ENCODE measurements around the gene FUT2. TPM values are rescaled to one million over a fixed set of nuclear protein-coding genes. Genes with fewer than 3 reads are reported as not detected.

FUT2 gene
- polyA plus RNA-seq, 3 donors, result not detected

DNA sequence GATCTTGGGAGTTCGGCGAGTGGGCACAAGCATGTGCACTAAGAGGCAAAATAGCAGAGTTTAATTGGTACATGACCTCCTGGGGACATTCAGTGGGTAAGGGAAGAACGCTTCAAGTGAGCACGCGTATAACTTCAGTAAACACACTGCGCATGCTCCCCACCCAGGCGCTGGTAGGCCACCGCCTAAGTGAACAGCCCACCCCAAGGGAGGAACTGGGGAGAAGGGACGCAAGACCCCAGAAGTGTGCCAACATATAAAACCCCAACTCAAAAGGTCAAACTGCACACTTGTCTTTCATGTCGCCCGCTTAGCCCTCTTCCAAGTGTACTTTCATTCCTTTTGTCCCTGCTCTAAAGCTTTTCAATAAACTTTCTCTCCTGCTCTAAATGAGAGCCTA, 12.4 kb upstream of the FUT2 start:
- Histone ChIP-seq H3K27me3 (ENCODE audit: control insufficient read depth in 2 of 2, insufficient read depth in 2 of 2, low read length in 2 of 2) (no peaks in the 10 kb centered on the region), H3K4me1 (ENCODE audit: control insufficient read depth in 1 of 2, insufficient read depth in 2 of 2, low read length in 2 of 2) (no peaks in the 10 kb centered on the region), H4K20me1 (ENCODE audit: insufficient read depth, low read length) (no peaks in the 10 kb centered on the region), H3K4me3 (replicated peaks in 1 of 3; ENCODE audit: low read depth in 2 of 3, low read length in 3 of 3) (peak overlapping the region in 1 of 3 experiments; percentile 26), H3K79me2 (ENCODE audit: insufficient read depth, low read length) (no peaks in the 10 kb centered on the region), H3K4me2 (replicated peaks; ENCODE audit: extremely low read depth, low read length, poor library complexity, severe bottlenecking) (no peak overlapping the region), H2AFZ (ENCODE audit: insufficient read depth, low read depth, low read length, poor library complexity, severe bottlenecking) (peak overlapping the region; percentile 56), H3K27ac (ENCODE audit: low read depth in 1 of 2, low read length in 2 of 2) (no peak overlapping the region), H3K9me3 (replicated peaks in 1 of 2; ENCODE audit: control insufficient read depth in 1 of 2, insufficient read depth in 1 of 2, low read length in 2 of 2) (no peaks in the 10 kb centered on the region), H3K36me3 (replicated peaks in 1 of 2; ENCODE audit: control insufficient read depth in 1 of 2, insufficient read depth in 2 of 2, low read length in 2 of 2) (no peaks in the 10 kb centered on the region), H3K9ac (ENCODE audit: insufficient read depth, low read length, poor library complexity, severe bottlenecking) (no peak overlapping the region)
- peaks cover 0 to 3% (median 0%) of the 10 kb centered on the region in 7 donors for H3K9me3 Mint-ChIP-seq
- DNase-seq, result peak in 2 of 3 donors; percentile 7 to 30
- no peaks in the 10 kb centered on the region for H3K36me3 Mint-ChIP-seq
- no peak for TF ChIP-seq CTCF (IDR thresholded peaks at IDR 0.05)
- H3K27me3 Mint-ChIP-seq (ENCODE audit: low read depth in 3 of 3), result peaks cover 3 to 9% (median 7%) of the 10 kb centered on the region in 3 donors
- peak overlapping the region in 1 of 7 donors; percentile 35 for H3K27ac Mint-ChIP-seq
- H3K4me3 Mint-ChIP-seq, result peak overlapping the region; percentile 40 to 48
- intact Hi-C loops (cut with micrococcal nuclease), result no loop called here
- WGBS (ENCODE audit: insufficient coverage), result 77% methylated on average over 6 of the region's 11 CpGs
- H3K4me1 Mint-ChIP-seq, result peaks cover 13% of the 10 kb centered on the region

GRCh38 chr19:48685583-48685982, 10.2 kb upstream of the FUT2 start:
- Histone ChIP-seq H3K4me3 (replicated peaks in 1 of 3; ENCODE audit: low read depth in 2 of 3, low read length in 3 of 3) (no peak overlapping the region), H3K4me1 (ENCODE audit: control insufficient read depth in 1 of 2, insufficient read depth in 2 of 2, low read length in 2 of 2) (no peaks in the 10 kb centered on the region), H3K9ac (ENCODE audit: insufficient read depth, low read length, poor library complexity, severe bottlenecking) (no peak overlapping the region), H3K27me3 (ENCODE audit: control insufficient read depth in 2 of 2, insufficient read depth in 2 of 2, low read length in 2 of 2) (no peaks in the 10 kb centered on the region), H3K9me3 (replicated peaks in 1 of 2; ENCODE audit: control insufficient read depth in 1 of 2, insufficient read depth in 1 of 2, low read length in 2 of 2) (no peaks in the 10 kb centered on the region), H3K79me2 (ENCODE audit: insufficient read depth, low read length) (no peaks in the 10 kb centered on the region), H4K20me1 (ENCODE audit: insufficient read depth, low read length) (no peaks in the 10 kb centered on the region), H2AFZ (ENCODE audit: insufficient read depth, low read depth, low read length, poor library complexity, severe bottlenecking) (no peak overlapping the region), H3K4me2 (replicated peaks; ENCODE audit: extremely low read depth, low read length, poor library complexity, severe bottlenecking) (no peak overlapping the region), H3K36me3 (replicated peaks in 1 of 2; ENCODE audit: control insufficient read depth in 1 of 2, insufficient read depth in 2 of 2, low read length in 2 of 2) (no peaks in the 10 kb centered on the region), H3K27ac (ENCODE audit: low read depth in 1 of 2, low read length in 2 of 2) (no peak overlapping the region)
- no peak for DNase-seq
- Mint-ChIP-seq H3K4me3 (no peak overlapping the region), H3K27me3 (ENCODE audit: low read depth in 3 of 3) (peaks cover 3 to 9% (median 7%) of the 10 kb centered on the region in 3 donors), H3K9me3 (peaks cover 0 to 3% (median 0%) of the 10 kb centered on the region in 7 donors), H3K36me3 (no peaks in the 10 kb centered on the region), H3K27ac (no peak overlapping the region), H3K4me1 (peaks cover 13% of the 10 kb centered on the region)
- intact Hi-C loops (cut with micrococcal nuclease), result no loop called here
- no peak for TF ChIP-seq CTCF (IDR thresholded peaks at IDR 0.05)
- WGBS (ENCODE audit: insufficient coverage), result 91% methylated on average over 3 of the region's 9 CpGs

Measured in CD14-positive monocyte (primary cell).